ENCODE measurements around the gene SH3BP2.

DNA sequence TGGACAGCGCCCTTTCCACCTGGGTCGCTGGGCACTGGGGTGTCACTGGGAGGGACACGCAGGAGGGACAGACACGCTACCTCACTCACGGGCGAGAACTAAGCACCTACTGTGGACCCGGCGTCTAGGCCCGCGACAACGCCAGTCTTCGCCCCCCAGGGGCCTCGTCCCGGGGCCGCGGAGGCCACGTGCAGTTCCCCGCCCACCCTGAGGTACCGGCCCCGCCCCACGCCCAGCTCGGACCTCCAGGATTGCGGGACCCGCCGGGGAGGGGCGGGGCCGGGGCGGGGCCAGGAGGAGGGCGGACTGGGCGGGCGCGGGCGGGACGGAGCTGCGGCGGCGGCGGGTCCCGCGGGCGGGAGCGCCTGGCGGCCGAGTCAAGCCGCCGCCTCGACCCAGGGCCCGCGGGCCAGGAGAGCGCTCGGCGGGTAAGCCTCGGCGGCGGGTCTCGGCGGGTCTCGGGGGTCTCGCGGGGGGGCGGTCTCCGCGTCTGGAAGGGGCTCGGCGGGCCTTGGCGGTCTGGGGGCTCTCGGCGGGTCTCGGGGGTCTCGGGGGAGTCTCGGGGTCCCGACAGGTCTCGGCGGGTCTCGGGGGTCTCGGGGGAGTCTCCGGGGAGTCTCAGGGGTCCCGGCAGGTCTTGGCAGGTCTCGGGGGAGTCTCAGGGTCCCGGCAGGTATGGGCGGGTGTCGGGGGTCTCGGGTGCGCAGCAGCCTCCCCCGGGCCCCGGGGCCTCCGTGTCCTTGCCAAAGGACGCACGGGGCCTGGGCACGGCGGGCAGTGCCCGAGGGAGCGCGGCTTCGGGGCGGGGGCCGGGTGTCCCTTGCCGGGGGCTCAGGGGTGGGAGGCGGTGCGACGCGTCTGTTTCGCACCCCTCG lies at the start of gene SH3BP2:
- no peak for TF ChIP-seq CTCF (IDR thresholded peaks at IDR 0.05)
- TF ChIP-seq POLR2AphosphoS5 (IDR thresholded peaks at IDR 0.05): peak in 2 of 4 donors; percentile 23 to 39
- no peak for TF ChIP-seq POLR2A (IDR thresholded peaks at IDR 0.05)
- TF ChIP-seq EP300 (IDR thresholded peaks at IDR 0.05): no peak

All from sigmoid colon (tissue), 4 donors.